Activated T-cell treated with anti-CD3 and anti-CD28 coated beads, Interleukin-2, amount 50 U/mL, for 72 hours (primary cell): ENCODE results near the gene ATP6V0E2. TPM values are rescaled to one million over a fixed set of nuclear protein-coding genes. Genes with fewer than 3 reads are reported as not detected.

Experiments
- ATAC-seq, 2 donors: fragments of 150-1000 bp; cut with Tn5 transposase; replicated peaks in 1 of 2; 2 replicates each; pipeline ENCODE4 v1.10.0; 2021; ENCODE audit warnings: moderate library complexity in 2 of 2, mild to moderate bottlenecking in 1 of 2
- DNase-seq, 2 donors: peaks; one replicate each; pipeline ENCODE4 v3.0.0; 2021 to 2022; ENCODE audit warnings: mixed read lengths in 1 of 2
- H3K27ac Mint-ChIP-seq: one replicate; pipeline ENCODE4 v1.8.0; 2022; ENCODE audit warnings: mild to moderate bottlenecking, moderate library complexity, mixed read lengths
- H3K27me3 Mint-ChIP-seq: one replicate; pipeline ENCODE4 v1.8.0; 2022; ENCODE audit warnings: low read depth, mixed read lengths
- H3K36me3 Mint-ChIP-seq, 2 donors: one replicate each; pipeline ENCODE4 v1.8.0; 2022; ENCODE audit warnings: mixed read lengths in 2 of 2, mild to moderate bottlenecking in 1 of 2; ENCODE audit not compliant: insufficient read depth in 2 of 2
- H3K4me1 Mint-ChIP-seq: one replicate; pipeline ENCODE4 v1.8.0; 2022; ENCODE audit warnings: low read depth, mixed read lengths
- H3K4me3 Mint-ChIP-seq, 2 donors: one replicate each; pipeline ENCODE4 v1.8.0; 2022; ENCODE audit warnings: mild to moderate bottlenecking in 2 of 2, mixed read lengths in 2 of 2, moderate library complexity in 2 of 2
- H3K9me3 Mint-ChIP-seq, 2 donors: one replicate each; pipeline ENCODE4 v1.8.0; 2022; ENCODE audit warnings: mixed read lengths in 2 of 2
- total RNA-seq, 2 donors: library from RNA; stranded (reverse); gene quantifications; one replicate each; pipeline ENCODE4 v1.2.3, GENCODE V29; 2022

ATP6V0E2 gene
- total RNA-seq, 2 donors from 2014 or later, result 43.4 to 44.5 TPM

- DNase-seq, result peak in 1 of 2 donors; percentile 53
These were observed 2.9 kb upstream of the ATP6V0E2 start for GRCh38 chr7:149870701-149871483.

GRCh38 chr7:149871576-149871975 lies 2.2 kb upstream of the ATP6V0E2 start:
- no peak for DNase-seq
- ATAC-seq, result peak; percentile 17 to 28
- Mint-ChIP-seq H3K4me1 (peaks cover 81% of the 10 kb centered on the region), H3K9me3 (no peaks in the 10 kb centered on the region), H3K27ac (peak overlapping the region; percentile 88), H3K27me3 (no peaks in the 10 kb centered on the region), H3K4me3 (peak overlapping the region; percentile 77 to 86), H3K36me3 (no peaks in the 10 kb centered on the region)

More at GRCh38 chr7:149870701-149871483, 2.9 kb upstream of the ATP6V0E2 start:
- Mint-ChIP-seq H3K27ac (peak overlapping the region; percentile 88), H3K4me1 (peaks cover 85% of the 10 kb centered on the region), H3K36me3 (no peaks in the 10 kb centered on the region), H3K27me3 (no peaks in the 10 kb centered on the region), H3K4me3 (peak overlapping the region; percentile 77 to 86), H3K9me3 (no peaks in the 10 kb centered on the region)
- no peak for ATAC-seq

GRCh38 chr7:149872419-149873073 lies 1.2 kb upstream of the ATP6V0E2 start:
- Mint-ChIP-seq H3K9me3 (no peaks in the 10 kb centered on the region), H3K27ac (peak overlapping the region; percentile 88), H3K4me3 (peak overlapping the region; percentile 80 to 86), H3K4me1 (peaks cover 71% of the 10 kb centered on the region), H3K27me3 (no peaks in the 10 kb centered on the region), H3K36me3 (no peaks in the 10 kb centered on the region)
- ATAC-seq, result no peak
- DNase-seq, result peak in 1 of 2 donors; percentile 40

- DNase-seq, result no peak
- peaks cover 64% of the 10 kb centered on the region for H3K4me1 Mint-ChIP-seq
- peak overlapping the region; percentile 12 for H3K27ac Mint-ChIP-seq
- no peaks in the 10 kb centered on the region for H3K9me3 Mint-ChIP-seq
- no peaks in the 10 kb centered on the region for H3K27me3 Mint-ChIP-seq
- peak in 1 of 2 donors; percentile 27 for ATAC-seq
- H3K36me3 Mint-ChIP-seq, result no peaks in the 10 kb centered on the region
- peak overlapping the region; percentile 80 to 86 for H3K4me3 Mint-ChIP-seq
These were observed 338 bp downstream of the ATP6V0E2 start for GRCh38 chr7:149873970-149874643.

- no peak for DNase-seq
- H3K27ac Mint-ChIP-seq, result peak overlapping the region; percentile 12
These were observed 867 bp downstream of the ATP6V0E2 start for GRCh38 chr7:149874644-149875028.

GRCh38 chr7:149875396-149875795 lies 1.6 kb downstream of the ATP6V0E2 start:
- Mint-ChIP-seq H3K36me3 (no peaks in the 10 kb centered on the region), H3K27ac (no peak overlapping the region), H3K4me3 (peak overlapping the region; percentile 80 to 86), H3K4me1 (peaks cover 52% of the 10 kb centered on the region), H3K27me3 (no peaks in the 10 kb centered on the region), H3K9me3 (no peaks in the 10 kb centered on the region)
- DNase-seq (no peak), ATAC-seq (no peak)

More at GRCh38 chr7:149874644-149875028, 867 bp downstream of the ATP6V0E2 start:
- Mint-ChIP-seq H3K9me3 (no peaks in the 10 kb centered on the region), H3K27me3 (no peaks in the 10 kb centered on the region), H3K4me3 (peak overlapping the region; percentile 80 to 86), H3K36me3 (no peaks in the 10 kb centered on the region), H3K4me1 (peaks cover 59% of the 10 kb centered on the region)
- no peak for ATAC-seq

- Mint-ChIP-seq H3K27ac (no peak overlapping the region), H3K27me3 (no peaks in the 10 kb centered on the region), H3K4me3 (no peak overlapping the region), H3K9me3 (no peaks in the 10 kb centered on the region), H3K36me3 (no peaks in the 10 kb centered on the region), H3K4me1 (peaks cover 30% of the 10 kb centered on the region)
- DNase-seq, result no peak
- no peak for ATAC-seq
These were observed 4.2 kb downstream of the ATP6V0E2 start for GRCh38 chr7:149877890-149878522.

- H3K4me1 Mint-ChIP-seq, result peaks cover 35% of the 10 kb centered on the region
- ATAC-seq, result no peak
- H3K4me3 Mint-ChIP-seq, result no peak overlapping the region
- DNase-seq, result no peak
- no peaks in the 10 kb centered on the region for H3K27me3 Mint-ChIP-seq
- H3K27ac Mint-ChIP-seq, result no peak overlapping the region
- no peaks in the 10 kb centered on the region for H3K36me3 Mint-ChIP-seq
- no peaks in the 10 kb centered on the region for H3K9me3 Mint-ChIP-seq
These were observed 4.8 kb downstream of the ATP6V0E2 start for GRCh38 chr7:149878523-149878921.

GRCh38 chr7:149879271-149879743 lies 5.5 kb downstream of the ATP6V0E2 start:
- Mint-ChIP-seq H3K9me3 (no peaks in the 10 kb centered on the region), H3K36me3 (no peaks in the 10 kb centered on the region), H3K4me1 (peaks cover 37% of the 10 kb centered on the region), H3K27me3 (no peaks in the 10 kb centered on the region), H3K27ac (no peak overlapping the region), H3K4me3 (no peak overlapping the region)
- DNase-seq (no peak), ATAC-seq (no peak)

GRCh38 chr7:149879766-149880637 lies 6.2 kb downstream of the ATP6V0E2 start:
- H3K4me1 Mint-ChIP-seq, result peaks cover 30% of the 10 kb centered on the region
- H3K9me3 Mint-ChIP-seq, result no peaks in the 10 kb centered on the region
- no peaks in the 10 kb centered on the region for H3K36me3 Mint-ChIP-seq
- ATAC-seq (no peak), DNase-seq (no peak)
- no peak overlapping the region for H3K27ac Mint-ChIP-seq
- H3K4me3 Mint-ChIP-seq, result no peak overlapping the region
- no peaks in the 10 kb centered on the region for H3K27me3 Mint-ChIP-seq

- Mint-ChIP-seq H3K27ac (no peak overlapping the region), H3K9me3 (no peaks in the 10 kb centered on the region), H3K27me3 (no peaks in the 10 kb centered on the region), H3K4me3 (no peak overlapping the region), H3K36me3 (no peaks in the 10 kb centered on the region), H3K4me1 (peaks cover 23% of the 10 kb centered on the region)
- DNase-seq (no peak), ATAC-seq (no peak)
These were observed 7.0 kb downstream of the ATP6V0E2 start for GRCh38 chr7:149880638-149881311.
